ENCODE results near the gene OR4C45.
"Not testable (repeated sequence)": the region's sequence is repeated elsewhere in the genome, so short reads cannot be mapped to it uniquely, and the experiment has no call there.

OR4C45 gene

DNA sequence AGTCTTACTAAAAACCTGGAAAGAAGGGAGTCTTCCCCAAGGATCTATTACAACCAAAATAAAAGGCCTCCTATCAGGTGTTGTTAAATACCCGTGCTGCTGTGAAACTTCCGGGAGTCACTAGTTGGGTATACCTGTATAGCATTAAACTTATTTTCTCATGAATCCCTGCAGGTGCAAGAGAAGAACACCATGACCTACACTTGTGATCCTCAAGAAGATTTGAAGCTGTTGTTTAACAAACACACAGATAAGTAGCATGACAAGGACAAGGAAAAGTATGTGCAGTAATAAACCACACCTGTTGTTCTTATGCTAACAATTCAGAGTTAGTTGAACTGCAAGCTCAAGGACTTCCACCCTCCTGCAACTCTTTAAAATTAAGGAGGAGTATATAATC lies 12.0 kb downstream of the OR4C45 start:
- H3K27me3 ChIP-seq (ENCODE audit: control insufficient read depth, insufficient read depth, low read length), result no peaks in the 10 kb centered on the region
- H3K9me3 ChIP-seq (ENCODE audit: control insufficient read depth, low read length), result no peaks in the 10 kb centered on the region
- H3K79me2 ChIP-seq, result no peaks in the 10 kb centered on the region
- no peak overlapping the region for H3K9ac ChIP-seq
- H3K4me3 ChIP-seq (ENCODE audit: low read depth, low read length), result no peak overlapping the region
- H3K4me1 ChIP-seq, result no peaks in the 10 kb centered on the region
- no peak for TF ChIP-seq CTCF (IDR thresholded peaks at IDR 0.05)
- H3K4me2 ChIP-seq (ENCODE audit: low read length), result no peak overlapping the region
- H2AFZ ChIP-seq, result no peak overlapping the region
- no peak overlapping the region for H3K27ac ChIP-seq
- no peaks in the 10 kb centered on the region for H3K36me3 ChIP-seq (ENCODE audit: control insufficient read depth, insufficient read depth, low read length)

DNA sequence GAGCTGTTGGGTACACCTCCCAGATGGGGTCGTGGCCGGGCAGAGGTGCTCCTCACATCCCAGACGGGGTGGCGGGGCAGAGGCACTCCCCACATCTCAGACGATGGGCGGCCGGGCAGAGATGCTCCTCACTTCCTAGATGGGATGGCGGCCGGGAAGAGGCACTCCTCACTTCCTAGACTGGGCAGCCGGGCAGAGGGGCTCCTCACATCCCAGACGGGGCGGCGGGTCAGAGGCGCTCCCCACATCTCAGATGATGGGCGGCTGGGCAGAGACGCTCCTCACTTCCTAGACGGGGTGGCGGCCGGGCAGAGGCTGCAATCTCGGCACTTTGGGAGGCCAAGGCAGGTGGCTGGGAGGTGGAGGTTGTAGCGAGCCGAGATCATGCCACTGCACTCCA lies 30.4 kb downstream of the OR4C45 start:
- not testable (repeated sequence) for H3K27me3 ChIP-seq (ENCODE audit: control insufficient read depth, insufficient read depth, low read length); H3K9me3 ChIP-seq (ENCODE audit: control insufficient read depth, low read length); H3K4me3 ChIP-seq (ENCODE audit: low read depth, low read length); H3K9ac ChIP-seq; H3K79me2 ChIP-seq; H3K27ac ChIP-seq; H3K4me2 ChIP-seq (ENCODE audit: low read length); H3K4me1 ChIP-seq; H2AFZ ChIP-seq; H3K36me3 ChIP-seq (ENCODE audit: control insufficient read depth, insufficient read depth, low read length)

- H3K27ac ChIP-seq, result no peak overlapping the region
- TF ChIP-seq CTCF (IDR thresholded peaks at IDR 0.05), result no peak
- H3K27me3 ChIP-seq (ENCODE audit: control insufficient read depth, insufficient read depth, low read length), result no peaks in the 10 kb centered on the region
- H3K4me3 ChIP-seq (ENCODE audit: low read depth, low read length), result no peak overlapping the region
- no peaks in the 10 kb centered on the region for H3K79me2 ChIP-seq
- no peak overlapping the region for H3K4me2 ChIP-seq (ENCODE audit: low read length)
- H3K9ac ChIP-seq, result no peak overlapping the region
- no peaks in the 10 kb centered on the region for H3K36me3 ChIP-seq (ENCODE audit: control insufficient read depth, insufficient read depth, low read length)
- no peaks in the 10 kb centered on the region for H3K4me1 ChIP-seq
- H3K9me3 ChIP-seq (ENCODE audit: control insufficient read depth, low read length), result no peaks in the 10 kb centered on the region
- no peak overlapping the region for H2AFZ ChIP-seq
Observed at GRCh38 chr11:50070389-50070788, 37.7 kb downstream of the OR4C45 start.

DNA sequence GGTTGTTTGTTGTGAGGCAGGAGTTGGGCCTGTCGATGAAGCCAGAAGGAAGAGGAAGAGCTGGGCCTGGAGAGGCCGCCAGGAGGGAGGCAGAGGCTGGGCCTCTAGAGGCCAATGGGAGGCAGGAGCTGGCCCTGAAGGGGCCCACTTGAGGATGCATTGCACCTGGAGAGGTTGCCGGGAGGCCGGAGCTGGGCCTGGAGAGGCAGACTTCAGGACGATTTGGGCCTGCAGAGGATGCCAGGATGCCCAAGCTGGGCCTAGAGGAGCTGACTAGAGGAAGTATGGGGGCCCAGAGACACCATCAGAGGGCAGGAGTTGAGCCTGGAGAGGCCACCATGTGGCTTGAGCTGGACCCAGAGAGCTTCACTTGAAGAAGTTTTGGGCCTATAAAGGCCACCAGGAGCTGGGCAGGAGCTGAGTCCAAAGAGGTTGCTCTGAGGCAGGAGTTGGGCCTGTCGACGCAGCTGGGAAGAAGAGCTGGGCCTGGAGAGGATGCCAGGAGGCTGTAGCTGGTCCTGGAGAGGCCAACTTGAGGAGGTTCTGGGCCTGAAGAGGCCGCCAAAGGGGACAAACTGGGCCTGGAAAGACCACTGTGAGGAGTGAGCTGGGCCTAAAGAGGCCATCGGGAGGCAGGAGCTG lies 39.0 kb downstream of the OR4C45 start:
- TF ChIP-seq CTCF (IDR thresholded peaks at IDR 0.05), result no peak
- Histone ChIP-seq H3K27me3 (ENCODE audit: control insufficient read depth, insufficient read depth, low read length) (no peaks in the 10 kb centered on the region), H3K9ac (no peak overlapping the region), H3K79me2 (no peaks in the 10 kb centered on the region), H2AFZ (no peak overlapping the region), H3K27ac (no peak overlapping the region), H3K4me3 (ENCODE audit: low read depth, low read length) (no peak overlapping the region), H3K4me2 (ENCODE audit: low read length) (no peak overlapping the region), H3K36me3 (ENCODE audit: control insufficient read depth, insufficient read depth, low read length) (no peaks in the 10 kb centered on the region), H3K9me3 (ENCODE audit: control insufficient read depth, low read length) (no peaks in the 10 kb centered on the region), H3K4me1 (no peaks in the 10 kb centered on the region)

GRCh38 chr11:50072226-50073112 lies 39.8 kb downstream of the OR4C45 start:
- H3K4me3 ChIP-seq (ENCODE audit: low read depth, low read length), result no peak overlapping the region
- H3K9ac ChIP-seq, result no peak overlapping the region
- no peak for TF ChIP-seq CTCF (IDR thresholded peaks at IDR 0.05)
- H3K27ac ChIP-seq, result no peak overlapping the region
- no peak overlapping the region for H3K4me2 ChIP-seq (ENCODE audit: low read length)
- no peak overlapping the region for H2AFZ ChIP-seq
- no peaks in the 10 kb centered on the region for H3K36me3 ChIP-seq (ENCODE audit: control insufficient read depth, insufficient read depth, low read length)
- H3K27me3 ChIP-seq (ENCODE audit: control insufficient read depth, insufficient read depth, low read length), result no peaks in the 10 kb centered on the region
- H3K79me2 ChIP-seq, result no peaks in the 10 kb centered on the region
- no peaks in the 10 kb centered on the region for H3K9me3 ChIP-seq (ENCODE audit: control insufficient read depth, low read length)
- no peaks in the 10 kb centered on the region for H3K4me1 ChIP-seq
